Psoas muscle (tissue), 8 donors: ENCODE data around the gene UGT1A5. TPM values are rescaled to one million over a fixed set of nuclear protein-coding genes. Genes with fewer than 3 reads are reported as not detected.

ENCODE experiments used
- ATAC-seq, 4 donors: fragments of 200-7000 bp; cut with Tn5 transposase; one replicate each; pipeline ENCODE4 v1.9.1; 2020; ENCODE audit warnings: moderate library complexity in 3 of 4, mild to moderate bottlenecking in 2 of 4
- DNase-seq, 2 donors: peaks; one replicate each; pipeline ENCODE4 v3.0.0-alpha.2; 2020
- H3K27ac ChIP-seq: fragments of 200-600 bp; one replicate; pipeline ENCODE4 v1.8.0; 2022
- H3K27me3 ChIP-seq, 3 donors: fragments of 200-600 bp in 1 of 3; one replicate each; pipeline versions ENCODE4 v1.6.1 to v1.8.0; 2013 to 2022; ENCODE audit warnings: low read length in 2 of 3, mild to moderate bottlenecking in 2 of 3, moderate library complexity in 1 of 3; ENCODE audit not compliant: insufficient read depth in 3 of 3
- H3K36me3 ChIP-seq, 2 donors: fragments of 200-600 bp in 1 of 2; one replicate each; pipeline versions ENCODE4 v1.6.1 to v1.8.0; 2013 to 2022; ENCODE audit warnings: low read depth in 1 of 2, mild to moderate bottlenecking in 1 of 2, moderate library complexity in 1 of 2; ENCODE audit not compliant: insufficient read depth in 1 of 2
- H3K4me1 ChIP-seq: fragments of 200-600 bp; one replicate; pipeline ENCODE4 v1.8.0; 2022
- H3K4me3 ChIP-seq: fragments of 200-600 bp; one replicate; pipeline ENCODE4 v1.8.0; 2022; ENCODE audit warnings: mild to moderate bottlenecking
- H3K9me3 ChIP-seq: fragments of 200-600 bp; one replicate; pipeline ENCODE4 v1.8.0; 2022
- CTCF ChIP-seq: fragments of 200-600 bp; IDR thresholded peaks from one replicate; pipeline ENCODE4 v1.8.0; 2022; ENCODE audit warnings: antibody characterized with exemption
- WGBS, 3 donors: extraction: QIAGEN DNeasy Blood & Tissue Kit; methylation state at CpG; one replicate each; pipeline versions ENCODE4 v1.1.6 to v1.1.7; 2013; 5-methylcytosine and 5-hydroxymethylcytosine counted together
- intact Hi-C, 2 donors: fragments of 100-400 bp; cut with DNase I; formaldehyde crosslinking; loops; one replicate each; pipeline versions ENCODE4 v1.11.0 to v1.14.2; 2022
- polyA plus RNA-seq, 3 donors: library from polyadenylated mRNA; stranded (reverse); fragments of 200-250 nt; gene quantifications; one replicate each; pipeline ENCODE4 v1.2.3, GENCODE V29; 2013
- total RNA-seq, 4 donors: library from RNA; stranded (reverse); fragmentation: NEBNext Ultra II Directional in 2 of 4; extraction: Animal tissue kit (Norgen Biotek cat#: 25700) in 2 of 4; gene quantifications; one replicate each; pipeline versions ENCODE4 v1.2.1 to v1.2.4, GENCODE V29; 2021 to 2023
- donor health status: healthy with polysubstance abuse.
- donor health status: DM: no; HTN: no; CAD: no; lungs with moderate emphysema.
- donor health status: Bipolar disorder and iron deficiency.
- donor health status: healthy.
- donor health status: DM: yes; HTN: yes; CAD: no.
- donor health status: DM: no; HTN: no; CAD: no.
- donor health status: DM: no; HTN: no; CAD: no.
- donor health status: DM: yes; HTN: yes; CAD: no.

Gene UGT1A5
- total and polyA plus RNA-seq, 7 donors: not detected

GRCh38 chr2:233679196-233679595, 33.5 kb upstream of the UGT1A5 start:
- H3K9me3 ChIP-seq: no peaks in the 10 kb centered on the region
- no peaks in the 10 kb centered on the region for H3K27me3 ChIP-seq
- H3K27ac ChIP-seq: no peak overlapping the region
- H3K4me3 ChIP-seq: no peak overlapping the region
- DNase-seq (no peak), ATAC-seq (no peak)
- intact Hi-C loops: no loop called here
- no peak for TF ChIP-seq CTCF
- H3K36me3 ChIP-seq: no peaks in the 10 kb centered on the region
- H3K4me1 ChIP-seq: no peaks in the 10 kb centered on the region
- WGBS, 3 donors: 68 to 73% (median 72%) methylated on average over 4 of the region's 4 CpGs

GRCh38 chr2:233680361-233681045, 32.2 kb upstream of the UGT1A5 start:
- Histone ChIP-seq H3K27ac (no peak overlapping the region), H3K27me3 (no peaks in the 10 kb centered on the region), H3K9me3 (no peaks in the 10 kb centered on the region), H3K36me3 (no peaks in the 10 kb centered on the region), H3K4me3 (no peak overlapping the region), H3K4me1 (no peaks in the 10 kb centered on the region)
- DNase-seq (no peak), ATAC-seq (no peak)
- 76 to 91% (median 90%) methylated on average over 4 of the region's 4 CpGs for whole genome bisulfite sequencing, 3 donors
- intact Hi-C loops: no loop called here
- no peak for TF ChIP-seq CTCF

GRCh38 chr2:233681521-233682099, 31.1 kb upstream of the UGT1A5 start, which contains the start of gene UGT1A7:
TSS of gene UGT1A7 (plus strand) at chr2:233681901. CDS start at chr2:233681938, 37 bp downstream.
- Histone ChIP-seq H3K27me3 (peaks cover 0 to 2% (median 0%) of the 10 kb centered on the region in 3 donors), H3K9me3 (no peaks in the 10 kb centered on the region), H3K4me1 (no peaks in the 10 kb centered on the region), H3K27ac (no peak within 1 kb of the TSS), H3K36me3 (no peaks in the 10 kb centered on the region), H3K4me3 (no peak within 1 kb of the TSS)
- intact Hi-C loops: no loop called here
- no peak for TF ChIP-seq CTCF
- ATAC-seq (no peak), DNase-seq (no peak)
- WGBS, 3 donors: 68 to 74% (median 69%) methylated on average over 5 of the region's 5 CpGs

GRCh38 chr2:233684640-233685039, 28.1 kb upstream of the UGT1A5 start:
- DNase-seq: no peak
- no peak for ATAC-seq
- no peak overlapping the region for H3K4me3 ChIP-seq
- 68 to 76% (median 75%) methylated on average over 1 of the region's 1 CpG for WGBS, 3 donors
- no peaks in the 10 kb centered on the region for H3K4me1 ChIP-seq
- TF ChIP-seq CTCF: no peak
- peaks cover 0 to 4% (median 0%) of the 10 kb centered on the region in 3 donors for H3K27me3 ChIP-seq
- intact Hi-C loops: no loop called here
- no peaks in the 10 kb centered on the region for H3K9me3 ChIP-seq
- H3K36me3 ChIP-seq: no peaks in the 10 kb centered on the region
- no peak overlapping the region for H3K27ac ChIP-seq
